Medulla oblongata (tissue), 1 donor: ENCODE data around the gene MARCKSL1.
"Not testable (repeated sequence)": the region's sequence is repeated elsewhere in the genome, so short reads cannot be mapped to it uniquely, and the experiment has no call there.

Source experiments
- DNase-seq: peaks from one replicate; pipeline ENCODE4 v3.0.0-alpha.2; 2015; ENCODE audit errors: extremely low spot score

The MARCKSL1 gene

DNA sequence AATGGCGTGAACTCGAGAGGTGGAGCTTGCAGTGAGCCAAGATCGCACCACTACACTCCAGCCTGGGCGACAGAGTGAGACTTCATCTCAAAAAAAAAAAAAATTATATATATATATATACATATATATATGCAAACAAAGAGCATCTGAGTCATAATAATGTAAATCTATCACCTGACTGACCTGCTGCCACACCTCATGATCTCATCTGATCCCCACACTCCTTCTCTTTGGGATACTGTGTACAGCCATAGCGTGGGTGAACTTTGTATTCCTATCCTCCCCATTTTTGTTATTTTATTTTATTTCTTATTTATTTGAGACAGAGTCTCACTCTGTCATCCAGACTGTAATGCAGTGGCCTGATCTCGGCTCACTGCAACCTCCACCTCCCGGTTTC lies 46.8 kb downstream of the MARCKSL1 start:
- DNase-seq = no peak

DNA sequence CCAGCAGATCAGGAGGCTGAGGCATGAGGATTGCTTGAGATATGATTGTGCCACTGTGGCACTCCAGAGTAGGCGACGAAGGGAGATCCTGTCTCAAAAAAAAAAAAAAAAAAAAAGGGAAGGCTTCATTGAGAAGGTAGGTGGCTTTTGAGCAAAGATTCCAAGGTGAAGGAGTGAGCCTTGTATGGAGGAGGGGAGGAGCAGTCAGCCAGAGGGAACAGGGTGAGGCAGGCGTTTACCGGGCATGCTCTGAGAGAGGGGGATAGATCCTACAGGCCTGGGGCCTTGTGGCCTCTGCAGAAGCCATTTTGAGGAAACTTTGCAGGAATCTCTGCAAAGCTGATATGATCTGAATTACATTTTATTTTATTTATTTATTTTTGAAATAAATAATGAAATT lies 49.3 kb downstream of the MARCKSL1 start:
- DNase-seq = no peak

DNA sequence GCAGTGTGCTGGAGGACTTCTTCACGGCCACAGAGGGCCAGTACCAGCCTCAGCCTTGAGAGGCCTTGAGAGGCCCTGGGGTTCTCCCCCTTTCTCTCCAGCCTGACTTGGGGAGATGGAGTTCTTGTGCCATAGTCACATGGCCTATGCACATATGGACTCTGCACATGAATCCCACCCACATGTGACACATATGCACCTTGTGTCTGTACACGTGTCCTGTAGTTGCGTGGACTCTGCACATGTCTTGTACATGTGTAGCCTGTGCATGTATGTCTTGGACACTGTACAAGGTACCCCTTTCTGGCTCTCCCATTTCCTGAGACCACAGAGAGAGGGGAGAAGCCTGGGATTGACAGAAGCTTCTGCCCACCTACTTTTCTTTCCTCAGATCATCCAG lies 50.4 kb downstream of the MARCKSL1 start:
- DNase-seq = no peak

DNA sequence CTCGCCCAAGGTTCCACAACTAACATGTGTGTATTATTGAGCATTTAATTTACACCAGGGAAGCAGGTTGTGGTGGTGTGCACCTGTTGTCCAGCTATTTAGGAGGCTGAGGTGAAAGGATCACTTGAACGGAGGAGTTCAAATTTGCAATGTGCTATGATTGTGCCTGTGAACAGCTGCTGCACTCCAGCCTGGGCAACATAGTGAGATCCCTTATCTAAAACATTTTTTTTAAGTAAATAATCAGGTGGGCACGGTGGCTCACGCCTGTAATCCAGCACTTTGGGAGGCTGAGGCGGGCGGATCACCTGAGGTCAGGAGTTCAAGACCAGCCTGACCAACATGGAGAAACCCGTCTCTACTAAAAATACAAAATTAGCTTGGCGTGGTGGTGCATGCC lies 51.3 kb downstream of the MARCKSL1 start:
- DNase-seq = not testable (repeated sequence)
